ENCODE results near the gene TUBGCP5. TPM values are rescaled to one million over a fixed set of nuclear protein-coding genes. Genes with fewer than 3 reads are reported as not detected.

TUBGCP5 gene
- total RNA-seq, 1 experiment from 2014 or later = 10.7 TPM

GRCh38 chr15:23081271-23081670 is 41.9 kb upstream of the TUBGCP5 start:
- ChIA-PET CTCF (no interaction called here), POLR2A (ENCODE audit: unreplicated experiment) (no interaction called here)
- intact Hi-C loops (cut with micrococcal nuclease; ENCODE audit: unreplicated experiment) = no loop called here
- Histone ChIP-seq H3F3A (ENCODE audit: insufficient read depth, low read depth) (no peaks in the 10 kb centered on the region), H4K20me1 (ENCODE audit: insufficient read depth) (no peaks in the 10 kb centered on the region), H3K4me2 (no peak overlapping the region), H3K27ac (no peak overlapping the region), H3K9me2 (ENCODE audit: insufficient read depth) (no peaks in the 10 kb centered on the region), H3K27me3 (ENCODE audit: insufficient read depth, low read depth) (peaks cover 53% of the 10 kb centered on the region), H3K4me3 (no peak overlapping the region), H3K36me3 (ENCODE audit: low read depth) (no peaks in the 10 kb centered on the region), H2AFZ (no peak overlapping the region), H3K4me1 (replicated peaks; ENCODE audit: insufficient read depth) (no peaks in the 10 kb centered on the region), H3K9me3 (ENCODE audit: insufficient read depth, low read depth) (no peaks in the 10 kb centered on the region), H3K79me2 (ENCODE audit: low read depth) (no peaks in the 10 kb centered on the region)
- TF ChIP-seq EZH2 (IDR thresholded peaks at IDR 0.05; ENCODE audit: low read depth) (no peak), CTCF (conservative IDR thresholded peaks at IDR 0.05) (no peak)
- no peak for DNase-seq
- no TSS peak for BruUV-seq (replicated peaks)

- CTCF ChIA-PET = no interaction called here
- H3K4me3 ChIP-seq = no peak overlapping the region
- H3K36me3 ChIP-seq (ENCODE audit: low read depth) = no peaks in the 10 kb centered on the region
- no TSS peak for BruUV-seq (replicated peaks)
- TF ChIP-seq CTCF (conservative IDR thresholded peaks at IDR 0.05) (no peak), EZH2 (IDR thresholded peaks at IDR 0.05; ENCODE audit: low read depth) (no peak)
- H3F3A ChIP-seq (ENCODE audit: insufficient read depth, low read depth) = no peaks in the 10 kb centered on the region
- no peaks in the 10 kb centered on the region for H4K20me1 ChIP-seq (ENCODE audit: insufficient read depth)
- no peak overlapping the region for H3K4me2 ChIP-seq
- peaks cover 44% of the 10 kb centered on the region for H3K27me3 ChIP-seq (ENCODE audit: insufficient read depth, low read depth)
- H3K9me2 ChIP-seq (ENCODE audit: insufficient read depth) = no peaks in the 10 kb centered on the region
- intact Hi-C loops (cut with micrococcal nuclease; ENCODE audit: unreplicated experiment) = no loop called here
- no peak overlapping the region for H3K27ac ChIP-seq
- H2AFZ ChIP-seq = no peak overlapping the region
- H3K4me1 ChIP-seq (replicated peaks; ENCODE audit: insufficient read depth) = no peaks in the 10 kb centered on the region
- POLR2A ChIA-PET (ENCODE audit: unreplicated experiment) = no interaction called here
- DNase-seq = no peak
- H3K79me2 ChIP-seq (ENCODE audit: low read depth) = no peaks in the 10 kb centered on the region
- no peaks in the 10 kb centered on the region for H3K9me3 ChIP-seq (ENCODE audit: insufficient read depth, low read depth)
These were observed 40.4 kb upstream of the TUBGCP5 start for GRCh38 chr15:23079766-23080165.

- TF ChIP-seq CTCF (conservative IDR thresholded peaks at IDR 0.05) = no peak
- no peak for TF ChIP-seq EZH2 (IDR thresholded peaks at IDR 0.05; ENCODE audit: low read depth)
- BruUV-seq (replicated peaks) = no TSS peak
- H3K9me3 ChIP-seq (ENCODE audit: insufficient read depth, low read depth) = no peaks in the 10 kb centered on the region
- H3K36me3 ChIP-seq (ENCODE audit: low read depth) = no peaks in the 10 kb centered on the region
- H3K4me1 ChIP-seq (replicated peaks; ENCODE audit: insufficient read depth) = no peaks in the 10 kb centered on the region
- no peak overlapping the region for H3K27ac ChIP-seq
- H3F3A ChIP-seq (ENCODE audit: insufficient read depth, low read depth) = no peaks in the 10 kb centered on the region
- H3K4me2 ChIP-seq = no peak overlapping the region
- ChIA-PET POLR2A (ENCODE audit: unreplicated experiment) (no interaction called here), CTCF (no interaction called here)
- no peak for DNase-seq
- H3K4me3 ChIP-seq = no peak overlapping the region
- no peak overlapping the region for H2AFZ ChIP-seq
- H3K9me2 ChIP-seq (ENCODE audit: insufficient read depth) = no peaks in the 10 kb centered on the region
- H3K79me2 ChIP-seq (ENCODE audit: low read depth) = no peaks in the 10 kb centered on the region
- H3K27me3 ChIP-seq (ENCODE audit: insufficient read depth, low read depth) = peaks cover 52% of the 10 kb centered on the region
- no peaks in the 10 kb centered on the region for H4K20me1 ChIP-seq (ENCODE audit: insufficient read depth)
- intact Hi-C loops (cut with micrococcal nuclease; ENCODE audit: unreplicated experiment) = no loop called here
These were observed 36.6 kb upstream of the TUBGCP5 start for GRCh38 chr15:23075927-23076326.
